ENCODE measurements around the gene ANTXRL.
A peak's percentile ranks its signal among the peaks of the same experiment; 100 is the strongest.
"Not testable (repeated sequence)": the region's sequence is repeated elsewhere in the genome, so short reads cannot be mapped to it uniquely, and the experiment has no call there.

The ANTXRL gene

GRCh38 chr10:46270086-46270811 is 16.5 kb upstream of the ANTXRL start:
- Histone ChIP-seq H3K4me3 (ENCODE audit: low read length) (no peak overlapping the region), H3K9ac (ENCODE audit: low read depth, low read length) (no peak overlapping the region), H3K27me3 (ENCODE audit: control insufficient read depth, insufficient read depth, low read length) (no peaks in the 10 kb centered on the region), H3K4me1 (ENCODE audit: control insufficient read depth, insufficient read depth, low read length) (no peaks in the 10 kb centered on the region), H3K9me3 (replicated peaks; ENCODE audit: low read length) (no peaks in the 10 kb centered on the region), H3K36me3 (ENCODE audit: insufficient read depth, low read length) (no peaks in the 10 kb centered on the region), H3K4me2 (ENCODE audit: low read length) (no peak overlapping the region)

GRCh38 chr10:46270963-46271530 is 15.8 kb upstream of the ANTXRL start:
- not testable (repeated sequence) for H3K27me3 ChIP-seq (ENCODE audit: control insufficient read depth, insufficient read depth, low read length); H3K4me3 ChIP-seq (ENCODE audit: low read length); H3K4me2 ChIP-seq (ENCODE audit: low read length); H3K9ac ChIP-seq (ENCODE audit: low read depth, low read length); H3K9me3 ChIP-seq (replicated peaks; ENCODE audit: low read length); H3K36me3 ChIP-seq (ENCODE audit: insufficient read depth, low read length); H3K4me1 ChIP-seq (ENCODE audit: control insufficient read depth, insufficient read depth, low read length)

- not testable (repeated sequence) for H3K36me3 ChIP-seq (ENCODE audit: insufficient read depth, low read length); H3K4me2 ChIP-seq (ENCODE audit: low read length); H3K4me1 ChIP-seq (ENCODE audit: control insufficient read depth, insufficient read depth, low read length); H3K9me3 ChIP-seq (replicated peaks; ENCODE audit: low read length); H3K27me3 ChIP-seq (ENCODE audit: control insufficient read depth, insufficient read depth, low read length); H3K9ac ChIP-seq (ENCODE audit: low read depth, low read length); H3K4me3 ChIP-seq (ENCODE audit: low read length)
These were observed 14.8 kb upstream of the ANTXRL start for GRCh38 chr10:46271795-46272499.

- Histone ChIP-seq H3K9me3 (replicated peaks; ENCODE audit: low read length) (no peaks in the 10 kb centered on the region), H3K4me3 (ENCODE audit: low read length) (no peak overlapping the region), H3K4me2 (ENCODE audit: low read length) (no peak overlapping the region), H3K9ac (ENCODE audit: low read depth, low read length) (no peak overlapping the region), H3K27me3 (ENCODE audit: control insufficient read depth, insufficient read depth, low read length) (peaks cover 8% of the 10 kb centered on the region), H3K36me3 (ENCODE audit: insufficient read depth, low read length) (no peaks in the 10 kb centered on the region), H3K4me1 (ENCODE audit: control insufficient read depth, insufficient read depth, low read length) (no peaks in the 10 kb centered on the region)
These were observed 13.9 kb upstream of the ANTXRL start for GRCh38 chr10:46272863-46273415.

GRCh38 chr10:46273506-46274477 is 13.0 kb upstream of the ANTXRL start:
- Histone ChIP-seq H3K9ac (ENCODE audit: low read depth, low read length) (no peak overlapping the region), H3K4me3 (ENCODE audit: low read length) (no peak overlapping the region), H3K4me2 (ENCODE audit: low read length) (no peak overlapping the region), H3K36me3 (ENCODE audit: insufficient read depth, low read length) (no peaks in the 10 kb centered on the region), H3K4me1 (ENCODE audit: control insufficient read depth, insufficient read depth, low read length) (no peaks in the 10 kb centered on the region), H3K9me3 (replicated peaks; ENCODE audit: low read length) (no peaks in the 10 kb centered on the region), H3K27me3 (ENCODE audit: control insufficient read depth, insufficient read depth, low read length) (peaks cover 8% of the 10 kb centered on the region)

GRCh38 chr10:46277840-46278239 is 9.0 kb upstream of the ANTXRL start:
- Histone ChIP-seq H3K4me3 (ENCODE audit: low read length) (no peak overlapping the region), H3K4me1 (ENCODE audit: control insufficient read depth, insufficient read depth, low read length) (peaks cover 3% of the 10 kb centered on the region), H3K4me2 (ENCODE audit: low read length) (no peak overlapping the region), H3K9ac (ENCODE audit: low read depth, low read length) (no peak overlapping the region), H3K27me3 (ENCODE audit: control insufficient read depth, insufficient read depth, low read length) (peaks cover 13% of the 10 kb centered on the region), H3K36me3 (ENCODE audit: insufficient read depth, low read length) (no peaks in the 10 kb centered on the region), H3K9me3 (replicated peaks; ENCODE audit: low read length) (no peaks in the 10 kb centered on the region)

GRCh38 chr10:46282421-46282831 is 4.4 kb upstream of the ANTXRL start:
- peaks cover 23% of the 10 kb centered on the region for H3K27me3 ChIP-seq (ENCODE audit: control insufficient read depth, insufficient read depth, low read length)
- not testable (repeated sequence) for H3K4me1 ChIP-seq (ENCODE audit: control insufficient read depth, insufficient read depth, low read length); H3K9ac ChIP-seq (ENCODE audit: low read depth, low read length); H3K9me3 ChIP-seq (replicated peaks; ENCODE audit: low read length); H3K36me3 ChIP-seq (ENCODE audit: insufficient read depth, low read length)
- H3K4me3 ChIP-seq (ENCODE audit: low read length): peak overlapping the region; percentile 60
- peak overlapping the region; percentile 82 for H3K4me2 ChIP-seq (ENCODE audit: low read length)

GRCh38 chr10:46282842-46283574 is 3.8 kb upstream of the ANTXRL start:
- Histone ChIP-seq H3K36me3 (ENCODE audit: insufficient read depth, low read length) (no peaks in the 10 kb centered on the region), H3K9me3 (replicated peaks; ENCODE audit: low read length) (no peaks in the 10 kb centered on the region), H3K27me3 (ENCODE audit: control insufficient read depth, insufficient read depth, low read length) (peaks cover 20% of the 10 kb centered on the region), H3K4me3 (ENCODE audit: low read length) (peak overlapping the region; percentile 60), H3K9ac (ENCODE audit: low read depth, low read length) (no peak overlapping the region), H3K4me1 (ENCODE audit: control insufficient read depth, insufficient read depth, low read length) (peaks cover 3% of the 10 kb centered on the region), H3K4me2 (ENCODE audit: low read length) (peak overlapping the region; percentile 82)

GRCh38 chr10:46283580-46284285 is 3.1 kb upstream of the ANTXRL start:
- no peak overlapping the region for H3K9ac ChIP-seq (ENCODE audit: low read depth, low read length)
- peak overlapping the region; percentile 93 for H3K4me2 ChIP-seq (ENCODE audit: low read length)
- H3K27me3 ChIP-seq (ENCODE audit: control insufficient read depth, insufficient read depth, low read length): peaks cover 20% of the 10 kb centered on the region
- H3K4me3 ChIP-seq (ENCODE audit: low read length): no peak overlapping the region
- H3K36me3 ChIP-seq (ENCODE audit: insufficient read depth, low read length): no peaks in the 10 kb centered on the region
- H3K9me3 ChIP-seq (replicated peaks; ENCODE audit: low read length): no peaks in the 10 kb centered on the region
- peaks cover 3% of the 10 kb centered on the region for H3K4me1 ChIP-seq (ENCODE audit: control insufficient read depth, insufficient read depth, low read length)

Data from skeletal muscle satellite cell (primary cell).